ENCODE results near the gene RNLS.

RNLS gene

DNA sequence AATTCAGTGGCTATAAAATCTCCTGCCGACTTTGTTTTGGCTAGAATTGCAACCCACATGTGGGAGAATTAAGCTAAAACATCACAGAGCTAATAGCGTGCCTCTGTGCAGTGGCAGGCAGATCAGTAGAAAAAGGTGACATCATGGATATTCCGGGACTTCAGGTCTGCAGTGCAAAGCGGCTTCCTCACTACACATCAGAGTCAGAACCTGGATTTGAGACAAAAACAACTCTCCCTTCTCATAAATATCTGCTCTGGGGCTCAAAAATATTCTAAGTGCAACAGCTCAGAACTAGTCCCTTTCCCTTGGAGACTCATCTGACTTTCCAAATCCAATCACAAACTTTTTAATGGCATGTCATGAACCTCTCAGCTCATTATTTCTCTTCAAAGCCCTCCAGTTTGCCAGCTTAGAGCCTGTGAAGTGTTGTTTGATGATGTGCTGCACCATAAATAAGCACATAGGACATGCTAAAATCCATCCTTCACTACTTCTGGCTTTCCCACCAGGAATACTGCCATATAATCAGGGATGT is 337.1 kb downstream of the RNLS start:
- TF ChIP-seq, protein P1, sequence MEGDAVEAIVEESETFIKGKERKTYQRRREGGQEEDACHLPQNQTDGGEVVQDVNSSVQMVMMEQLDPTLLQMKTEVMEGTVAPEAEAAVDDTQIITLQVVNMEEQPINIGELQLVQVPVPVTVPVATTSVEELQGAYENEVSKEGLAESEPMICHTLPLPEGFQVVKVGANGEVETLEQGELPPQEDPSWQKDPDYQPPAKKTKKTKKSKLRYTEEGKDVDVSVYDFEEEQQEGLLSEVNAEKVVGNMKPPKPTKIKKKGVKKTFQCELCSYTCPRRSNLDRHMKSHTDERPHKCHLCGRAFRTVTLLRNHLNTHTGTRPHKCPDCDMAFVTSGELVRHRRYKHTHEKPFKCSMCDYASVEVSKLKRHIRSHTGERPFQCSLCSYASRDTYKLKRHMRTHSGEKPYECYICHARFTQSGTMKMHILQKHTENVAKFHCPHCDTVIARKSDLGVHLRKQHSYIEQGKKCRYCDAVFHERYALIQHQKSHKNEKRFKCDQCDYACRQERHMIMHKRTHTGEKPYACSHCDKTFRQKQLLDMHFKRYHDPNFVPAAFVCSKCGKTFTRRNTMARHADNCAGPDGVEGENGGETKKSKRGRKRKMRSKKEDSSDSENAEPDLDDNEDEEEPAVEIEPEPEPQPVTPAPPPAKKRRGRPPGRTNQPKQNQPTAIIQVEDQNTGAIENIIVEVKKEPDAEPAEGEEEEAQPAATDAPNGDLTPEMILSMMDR (IDR thresholded peaks at IDR 0.05; ENCODE audit: borderline replicate concordance, insufficient read depth, low read depth, low read length): no peak
- no peak overlapping the region for H3K4me3 ChIP-seq (ENCODE audit: low read depth, low read length)

DNA sequence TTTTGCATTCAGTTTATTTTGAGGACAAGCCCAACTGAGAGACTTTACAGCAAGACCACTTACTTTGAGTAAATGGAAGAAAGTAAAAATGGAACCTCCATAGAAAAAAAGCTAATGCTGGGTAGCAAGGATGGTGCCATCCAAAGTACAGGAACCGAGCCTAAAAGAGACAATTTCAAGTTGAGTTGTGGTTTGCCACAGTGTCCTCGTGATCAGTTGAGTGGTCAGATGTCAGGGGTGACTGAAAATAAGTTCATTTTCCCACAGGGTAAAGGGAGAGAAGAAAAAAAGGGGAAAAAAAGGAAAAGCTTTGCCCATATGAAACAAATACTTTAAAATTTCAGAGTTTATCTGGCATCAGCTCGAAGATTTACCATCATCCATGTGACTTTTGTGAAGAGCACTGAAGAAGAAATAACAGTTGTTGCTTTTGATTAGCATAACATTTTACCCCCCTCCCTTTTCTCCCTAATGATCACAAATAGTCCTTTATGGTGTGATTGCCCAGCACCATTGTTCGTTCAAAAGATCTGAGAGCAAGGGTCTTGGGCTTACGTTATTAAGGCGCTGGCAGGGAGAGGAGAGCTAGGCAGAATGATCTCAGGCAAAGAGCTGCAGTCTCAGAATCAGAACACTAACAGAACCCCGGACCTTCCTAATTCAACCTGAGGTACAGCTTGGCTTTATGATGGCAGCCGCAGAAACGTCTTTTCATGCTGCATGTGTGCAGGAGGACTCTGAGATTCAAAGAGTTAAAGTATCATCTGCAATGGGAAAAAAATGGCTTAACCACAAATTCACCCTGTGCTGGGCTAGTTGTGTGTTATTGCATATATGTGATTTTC is 338.1 kb downstream of the RNLS start:
- TF ChIP-seq, protein P1 (IDR thresholded peaks at IDR 0.05; ENCODE audit: borderline replicate concordance, insufficient read depth, low read depth, low read length): no peak
- H3K4me3 ChIP-seq (ENCODE audit: low read depth, low read length): no peak overlapping the region

DNA sequence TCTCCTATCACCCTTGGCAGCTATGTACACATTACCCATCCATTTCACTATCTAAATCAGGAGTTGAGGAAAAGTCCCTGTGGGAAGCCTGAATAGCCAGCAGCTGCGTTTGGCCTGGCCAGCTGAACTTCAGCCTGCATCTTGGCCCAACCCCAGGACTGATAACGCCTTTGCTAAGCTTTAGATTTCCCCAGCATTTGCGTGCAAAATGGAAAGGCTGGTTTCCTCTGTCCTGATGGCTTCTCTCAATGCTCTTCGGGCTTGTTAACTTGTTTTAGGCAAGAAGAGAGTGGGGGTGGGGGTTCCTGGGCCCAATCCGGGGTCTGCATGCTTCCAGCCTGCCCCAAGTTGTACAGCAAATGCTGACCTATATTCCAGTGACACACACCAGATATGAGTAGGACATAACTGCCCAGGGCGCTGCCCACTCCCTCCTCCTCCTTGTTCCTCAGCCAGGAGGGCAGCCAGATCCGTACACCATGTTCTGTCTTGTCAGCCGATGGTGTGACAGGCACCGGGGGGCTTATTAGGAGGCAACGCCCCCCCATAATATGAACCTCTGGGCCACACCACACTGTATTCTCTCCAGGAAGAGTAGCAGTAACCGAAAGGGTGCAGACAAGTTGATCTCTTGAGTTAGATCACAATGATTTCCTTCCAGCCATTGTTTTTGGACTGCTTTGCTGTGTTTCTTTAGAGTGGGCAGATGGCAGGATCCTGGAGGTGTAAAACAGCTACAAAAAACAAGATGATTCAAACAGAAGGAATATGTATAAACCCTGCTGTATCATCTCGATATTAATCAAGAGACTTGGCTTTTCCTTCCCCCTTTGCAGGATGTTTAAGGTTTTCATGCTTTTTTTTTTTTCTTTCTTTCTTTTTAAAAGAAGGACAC is 339.0 kb downstream of the RNLS start:
- H3K4me3 ChIP-seq (ENCODE audit: low read depth, low read length): no peak overlapping the region
- TF ChIP-seq, protein P1 (IDR thresholded peaks at IDR 0.05; ENCODE audit: borderline replicate concordance, insufficient read depth, low read depth, low read length): no peak

DNA sequence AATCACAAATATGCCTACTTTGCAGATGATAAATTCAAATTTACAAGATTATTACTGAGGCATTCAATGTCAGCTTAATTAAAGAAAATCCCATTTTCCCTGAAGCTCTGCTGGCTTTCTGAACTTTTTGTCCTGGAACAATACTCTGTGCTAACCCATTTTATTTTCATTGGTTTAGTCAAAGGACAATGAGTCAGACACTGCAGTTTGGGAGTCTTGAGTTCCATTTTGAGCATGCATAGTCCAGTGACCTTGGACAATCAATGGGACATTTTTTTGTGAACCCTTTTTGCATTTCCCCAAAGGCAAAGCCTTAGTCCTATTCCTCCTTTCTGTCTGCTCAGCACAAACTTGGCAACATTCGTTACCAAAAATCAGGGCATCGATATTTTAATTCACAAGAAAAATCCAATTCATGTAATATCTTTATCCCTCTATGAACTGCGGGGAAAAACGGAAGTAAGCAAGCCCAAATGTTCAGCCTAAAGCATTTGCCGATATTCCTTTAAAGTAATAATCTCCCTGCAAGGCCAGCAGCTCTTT is 339.8 kb downstream of the RNLS start:
- H3K4me3 ChIP-seq (ENCODE audit: low read depth, low read length): no peak overlapping the region
- TF ChIP-seq, protein P1 (IDR thresholded peaks at IDR 0.05; ENCODE audit: borderline replicate concordance, insufficient read depth, low read depth, low read length): no peak

DNA sequence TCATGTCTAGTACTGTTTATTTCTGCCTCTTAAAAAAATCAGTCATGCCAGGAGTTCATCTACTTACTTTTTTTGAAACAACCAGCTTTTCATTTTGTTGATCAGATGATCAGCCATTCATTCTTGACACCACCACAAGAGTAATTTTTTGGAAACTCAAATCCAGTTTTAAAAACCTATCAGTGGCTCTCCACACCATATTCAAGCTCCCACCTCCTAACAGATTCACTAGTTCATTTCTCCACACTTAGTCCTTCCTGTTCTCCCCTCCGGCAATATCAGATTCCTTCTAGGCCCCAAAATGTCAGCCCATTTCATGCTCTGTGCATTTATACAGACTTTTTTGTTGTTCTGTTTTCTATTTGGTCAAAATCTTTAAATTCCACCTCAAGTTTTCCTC is 341.6 kb downstream of the RNLS start:
- TF ChIP-seq, protein P1 (IDR thresholded peaks at IDR 0.05; ENCODE audit: borderline replicate concordance, insufficient read depth, low read depth, low read length): no peak
- no peak overlapping the region for H3K4me3 ChIP-seq (ENCODE audit: low read depth, low read length)

DNA sequence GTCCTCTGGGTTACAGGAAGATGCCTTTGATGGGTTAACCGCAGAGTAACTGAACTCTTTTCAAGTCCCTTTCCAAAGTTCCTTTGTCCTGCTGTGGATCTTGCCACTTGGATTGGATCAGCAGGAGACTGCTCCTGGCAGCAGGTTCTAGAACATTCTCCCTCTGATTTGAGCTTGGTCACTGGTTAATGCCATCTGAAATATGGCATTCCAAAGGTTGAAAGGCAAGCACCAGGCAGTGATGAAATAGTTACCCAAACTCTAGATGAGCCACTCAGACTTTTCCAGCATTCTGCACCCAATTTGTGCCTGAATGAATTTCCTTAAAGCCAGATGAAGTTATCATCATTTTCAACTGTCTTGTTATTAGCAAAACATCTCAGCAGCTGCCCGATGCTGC is 343.9 kb downstream of the RNLS start:
- TF ChIP-seq, protein P1 (IDR thresholded peaks at IDR 0.05; ENCODE audit: borderline replicate concordance, insufficient read depth, low read depth, low read length): no peak
- H3K4me3 ChIP-seq (ENCODE audit: low read depth, low read length): no peak overlapping the region
